Measurements from ENCODE around the gene HSPA12B. TPM values are rescaled to one million over a fixed set of nuclear protein-coding genes. Genes with fewer than 3 reads are reported as not detected.

The HSPA12B gene
- total RNA-seq, 1 donor from 2014 or later = 21.6 TPM

DNA sequence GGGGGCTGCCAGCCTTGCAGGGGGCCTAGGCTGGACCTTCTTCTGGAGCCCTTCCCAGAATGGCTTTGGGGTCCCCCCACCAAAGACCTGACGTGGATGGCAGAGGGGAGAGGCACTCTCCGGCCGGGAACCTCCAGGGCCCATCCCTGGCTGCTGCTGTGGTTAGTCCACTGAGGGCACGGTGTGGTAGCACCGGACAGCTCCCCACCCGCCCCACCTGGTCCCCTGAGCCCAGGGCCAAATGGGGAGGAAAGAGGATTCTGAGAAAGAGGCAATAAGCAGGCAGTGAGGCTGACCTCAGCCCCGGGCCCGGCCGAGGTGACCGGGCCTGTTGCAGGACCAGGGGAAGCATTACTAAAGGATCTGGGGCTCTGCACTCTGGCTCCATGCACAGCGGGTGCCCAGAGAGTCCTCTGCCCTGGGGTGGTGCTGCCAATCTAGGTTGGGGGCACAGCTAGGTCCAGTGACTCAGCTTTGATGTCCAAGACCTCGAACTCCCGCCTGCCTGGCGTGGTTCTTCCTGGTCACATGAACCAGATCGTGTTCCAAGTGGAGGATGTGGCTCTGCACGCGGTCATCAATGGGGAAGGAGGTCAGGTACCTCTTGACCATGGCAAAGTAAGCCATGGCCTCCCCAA is 51.9 kb downstream of the HSPA12B start:
- Histone ChIP-seq H3K27ac (peak overlapping the region; percentile 80), H3K4me3 (peak overlapping the region; percentile 21 to 62), H3K27me3 (no peaks in the 10 kb centered on the region), H3K36me3 (peaks cover 0 to 6% of the 10 kb centered on the region in 2 donors), H3K4me1 (peaks cover 67% of the 10 kb centered on the region), H3K9me3 (no peaks in the 10 kb centered on the region)
- DNase-seq (ENCODE audit: extremely low spot score in 2 of 2) = peak in 1 of 2 donors; percentile 83
- no peak for TF ChIP-seq POLR2AphosphoS5 (IDR thresholded peaks at IDR 0.05; ENCODE audit: insufficient read depth in 1 of 2, low read depth in 1 of 2)
- TF ChIP-seq, protein P1, sequence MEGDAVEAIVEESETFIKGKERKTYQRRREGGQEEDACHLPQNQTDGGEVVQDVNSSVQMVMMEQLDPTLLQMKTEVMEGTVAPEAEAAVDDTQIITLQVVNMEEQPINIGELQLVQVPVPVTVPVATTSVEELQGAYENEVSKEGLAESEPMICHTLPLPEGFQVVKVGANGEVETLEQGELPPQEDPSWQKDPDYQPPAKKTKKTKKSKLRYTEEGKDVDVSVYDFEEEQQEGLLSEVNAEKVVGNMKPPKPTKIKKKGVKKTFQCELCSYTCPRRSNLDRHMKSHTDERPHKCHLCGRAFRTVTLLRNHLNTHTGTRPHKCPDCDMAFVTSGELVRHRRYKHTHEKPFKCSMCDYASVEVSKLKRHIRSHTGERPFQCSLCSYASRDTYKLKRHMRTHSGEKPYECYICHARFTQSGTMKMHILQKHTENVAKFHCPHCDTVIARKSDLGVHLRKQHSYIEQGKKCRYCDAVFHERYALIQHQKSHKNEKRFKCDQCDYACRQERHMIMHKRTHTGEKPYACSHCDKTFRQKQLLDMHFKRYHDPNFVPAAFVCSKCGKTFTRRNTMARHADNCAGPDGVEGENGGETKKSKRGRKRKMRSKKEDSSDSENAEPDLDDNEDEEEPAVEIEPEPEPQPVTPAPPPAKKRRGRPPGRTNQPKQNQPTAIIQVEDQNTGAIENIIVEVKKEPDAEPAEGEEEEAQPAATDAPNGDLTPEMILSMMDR (IDR thresholded peaks at IDR 0.05) = no peak
- no peak for TF ChIP-seq POLR2A (IDR thresholded peaks at IDR 0.05)
- intact Hi-C loops (cut with DNase I) = no loop called here

DNA sequence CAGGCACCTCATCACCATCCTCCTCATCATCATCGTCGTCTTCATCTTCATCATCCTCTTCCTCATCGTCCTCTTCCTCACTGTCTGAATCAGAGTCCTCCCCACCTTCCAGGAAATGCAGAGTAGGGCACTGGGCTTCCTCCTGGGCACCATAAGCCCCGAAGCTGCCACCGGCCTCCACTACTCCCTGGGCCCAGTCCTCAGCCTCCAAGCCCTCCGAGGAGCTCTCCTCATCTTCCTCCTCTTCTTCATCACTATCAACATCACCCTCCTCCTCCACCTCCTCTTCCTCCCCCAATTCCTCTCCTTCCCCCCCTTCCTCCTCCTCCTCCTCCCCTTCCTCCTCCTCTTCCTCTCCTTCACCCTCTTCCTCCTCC is 52.4 kb downstream of the HSPA12B start:
- H3K9me3 ChIP-seq = no peaks in the 10 kb centered on the region
- peak overlapping the region; percentile 80 for H3K27ac ChIP-seq
- DNase-seq (ENCODE audit: extremely low spot score in 2 of 2) = peak in 1 of 2 donors; percentile 80
- TF ChIP-seq POLR2A (IDR thresholded peaks at IDR 0.05) (no peak), POLR2AphosphoS5 (IDR thresholded peaks at IDR 0.05; ENCODE audit: insufficient read depth in 1 of 2, low read depth in 1 of 2) (no peak)
- TF ChIP-seq, protein P1 (IDR thresholded peaks at IDR 0.05) = no peak
- peaks cover 67% of the 10 kb centered on the region for H3K4me1 ChIP-seq
- H3K36me3 ChIP-seq = peaks cover 0 to 6% of the 10 kb centered on the region in 2 donors
- H3K4me3 ChIP-seq = peak overlapping the region; percentile 62 to 68
- H3K27me3 ChIP-seq = no peaks in the 10 kb centered on the region
- intact Hi-C loops (cut with DNase I) = no loop called here

DNA sequence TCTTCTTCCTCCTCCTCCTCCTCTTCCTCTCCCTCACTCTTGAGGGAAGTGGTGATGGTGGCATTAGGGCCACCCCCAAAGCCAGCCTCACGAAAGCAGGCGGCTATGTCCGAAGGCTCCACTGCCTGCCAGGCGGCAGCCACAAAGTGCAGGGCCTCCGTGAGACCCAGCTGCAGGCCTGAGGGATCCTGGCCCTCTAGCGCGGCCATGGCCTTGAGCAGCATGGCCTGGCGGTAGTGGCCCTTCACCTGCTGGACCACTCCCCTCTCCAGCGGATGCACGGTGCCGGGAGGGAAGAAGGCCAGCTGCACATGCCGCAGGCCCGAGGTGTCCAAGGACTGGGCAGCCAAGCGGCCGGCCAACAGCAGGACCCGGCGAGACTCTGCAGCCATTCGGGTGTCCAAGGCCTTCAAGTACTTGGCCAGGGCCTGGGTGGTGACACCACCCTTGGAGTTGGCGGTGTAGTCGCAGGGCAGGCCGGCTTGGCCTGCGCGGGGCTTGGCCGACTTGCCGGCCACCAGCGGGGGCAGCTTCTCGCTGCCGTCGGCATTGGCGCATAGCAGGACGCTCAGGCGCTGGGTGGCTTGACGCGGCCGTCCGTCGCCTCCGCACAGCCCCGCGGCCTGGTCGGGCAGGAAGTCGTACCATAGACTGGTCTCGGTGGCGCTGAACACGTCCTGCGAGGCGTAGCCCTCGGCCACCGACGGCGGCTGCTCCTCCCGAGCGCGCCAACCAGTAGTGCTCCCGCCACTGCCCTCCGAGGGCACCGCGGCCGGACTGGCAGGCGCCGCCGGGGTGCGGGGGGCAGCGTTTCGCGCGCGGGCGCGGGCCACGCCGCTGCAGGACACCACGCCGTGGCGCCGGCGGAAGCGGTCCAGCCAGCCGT is 53.0 kb downstream of the HSPA12B start:
- Histone ChIP-seq H3K4me1 (peaks cover 67% of the 10 kb centered on the region), H3K4me3 (peak overlapping the region; percentile 62 to 68)
- TF ChIP-seq, protein P1 (IDR thresholded peaks at IDR 0.05) = no peak
- TF ChIP-seq POLR2AphosphoS5 (IDR thresholded peaks at IDR 0.05; ENCODE audit: insufficient read depth in 1 of 2, low read depth in 1 of 2) = peak in 1 of 2 donors; percentile 6
- no peak for TF ChIP-seq POLR2A (IDR thresholded peaks at IDR 0.05)

DNA sequence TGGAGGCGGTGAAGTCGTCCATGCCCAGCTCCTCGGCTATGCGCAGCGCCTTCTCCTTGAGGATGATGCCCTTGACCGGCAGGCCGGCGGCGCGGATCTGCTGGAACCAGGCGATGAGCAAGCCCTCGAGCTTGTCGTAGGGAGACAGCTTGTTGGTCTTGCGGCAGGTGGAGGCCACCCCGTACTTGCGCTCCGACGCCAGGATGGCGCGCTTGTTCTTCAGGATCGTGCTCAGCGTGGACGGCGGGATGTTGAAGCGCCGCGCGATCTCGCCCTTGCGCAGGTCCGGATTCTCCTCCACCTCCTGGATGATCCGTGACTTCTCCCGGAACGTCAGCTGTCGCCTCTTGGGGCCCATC is 53.6 kb downstream of the HSPA12B start:
- H3K9me3 ChIP-seq = no peaks in the 10 kb centered on the region
- H3K27ac ChIP-seq = peak overlapping the region; percentile 80
- intact Hi-C loops (cut with DNase I) = loop anchor here (2.0 kb wide), 1 partner anchor 33 kb away; no protein-coding TSS in a partner anchor
- TF ChIP-seq POLR2A (IDR thresholded peaks at IDR 0.05) (no peak), POLR2AphosphoS5 (IDR thresholded peaks at IDR 0.05; ENCODE audit: insufficient read depth in 1 of 2, low read depth in 1 of 2) (peak in 1 of 2 donors; percentile 41)
- H3K27me3 ChIP-seq = no peaks in the 10 kb centered on the region
- peak overlapping the region; percentile 62 to 68 for H3K4me3 ChIP-seq
- peaks cover 61% of the 10 kb centered on the region for H3K4me1 ChIP-seq
- H3K36me3 ChIP-seq = peaks cover 0 to 6% of the 10 kb centered on the region in 2 donors
- DNase-seq (ENCODE audit: extremely low spot score in 2 of 2) = no peak

More for the DNA sequence above, 53.0 kb downstream of the HSPA12B start:
- peak in 1 of 2 donors; percentile 87 for DNase-seq (ENCODE audit: extremely low spot score in 2 of 2)
- intact Hi-C loops (cut with DNase I) = loop anchor here (2.0 kb wide), 1 partner anchor 33 kb away; no protein-coding TSS in a partner anchor
- peaks cover 0 to 6% of the 10 kb centered on the region in 2 donors for H3K36me3 ChIP-seq
- H3K27ac ChIP-seq = peak overlapping the region; percentile 80
- H3K27me3 ChIP-seq = no peaks in the 10 kb centered on the region
- no peaks in the 10 kb centered on the region for H3K9me3 ChIP-seq

DNA sequence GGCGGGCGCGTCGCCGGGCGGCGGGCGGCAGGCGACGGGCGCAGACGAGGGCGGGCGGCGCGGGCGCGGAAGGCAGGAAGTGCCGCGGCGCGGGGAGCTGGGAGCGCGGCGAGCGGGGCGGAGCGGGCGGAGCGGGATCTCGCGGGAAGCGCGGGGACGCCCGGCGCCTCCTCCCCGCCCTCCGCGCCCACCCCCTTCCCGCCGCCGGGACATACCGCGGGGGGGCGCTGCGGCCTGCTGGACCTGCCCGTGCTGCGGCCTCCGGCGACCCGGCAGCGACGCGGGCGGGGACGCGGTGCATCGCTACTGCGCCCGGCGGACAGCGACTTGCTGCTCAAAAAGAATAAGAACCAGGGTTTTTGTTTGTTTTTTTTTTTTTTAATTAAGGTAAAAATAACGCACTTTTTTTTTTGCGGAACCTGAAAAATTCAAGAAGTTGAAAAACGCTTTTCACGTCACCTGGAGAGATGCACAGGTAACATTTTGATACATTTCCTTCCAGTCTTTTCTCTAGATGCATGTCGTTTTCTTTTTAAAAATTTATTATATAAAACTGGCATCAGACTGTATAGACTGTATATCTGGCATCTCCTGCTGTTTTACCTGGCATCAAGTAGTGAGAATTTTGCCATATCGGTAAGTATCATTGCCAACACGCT is 54.3 kb downstream of the HSPA12B start, which contains the start of gene CENPB:
Gene CENPB (minus strand): TSS at position 76 of the 659 bp plus-strand sequence. CDS start 257 bp downstream, outside the sequence.
- peak within 1 kb of the TSS; percentile 62 to 68 for H3K4me3 ChIP-seq
- H3K36me3 ChIP-seq = peaks cover 0 to 6% of the 10 kb centered on the region in 2 donors
- H3K27ac ChIP-seq = peak within 1 kb of the TSS; percentile 80
- H3K4me1 ChIP-seq = peaks cover 55% of the 10 kb centered on the region
- intact Hi-C loops (cut with DNase I) = loop anchor here (2.0 kb wide), 1 partner anchor 32 kb away; no protein-coding TSS in a partner anchor
- H3K9me3 ChIP-seq = no peaks in the 10 kb centered on the region
- no peak for TF ChIP-seq POLR2AphosphoS5 (IDR thresholded peaks at IDR 0.05; ENCODE audit: insufficient read depth in 1 of 2, low read depth in 1 of 2)
- TF ChIP-seq, protein P1 (IDR thresholded peaks at IDR 0.05) = peak; percentile 40 to 76 (median 60)
- H3K27me3 ChIP-seq = no peaks in the 10 kb centered on the region
- DNase-seq (ENCODE audit: extremely low spot score in 2 of 2) = peak in 1 of 2 donors; percentile 88

Measured in vagina (tissue), 2 donors.